Tibial nerve (tissue), 4 donors: Measurements from ENCODE around the gene DGKE.

Experiments used
- CTCF ChIP-seq, 5 experiments: fragments of 200-600 bp in 3 of 5; fragments of 450-650 bp in 2 of 5; sonication (generic) in 3 of 5; IDR thresholded peaks; one replicate each; pipeline ENCODE4 v1.5.1; 2016 to 2019; ENCODE audit warnings: antibody characterized with exemption in 5 of 5, mild to moderate bottlenecking in 3 of 5, moderate library complexity in 2 of 5
- EP300 ChIP-seq, 2 donors: sonication (generic); formaldehyde crosslinking; IDR thresholded peaks; one replicate each; pipeline ENCODE4 v1.6.1; 2017; ENCODE audit warnings: antibody characterized with exemption in 2 of 2, mild to moderate bottlenecking in 1 of 2
- POLR2A ChIP-seq, 2 donors: fragments of 450-650 bp; IDR thresholded peaks; one replicate each; pipeline ENCODE4 v1.6.1; 2017; ENCODE audit warnings: antibody characterized with exemption in 2 of 2, mild to moderate bottlenecking in 2 of 2, moderate library complexity in 2 of 2

GRCh38 chr17:56893503-56893902 lies 59.6 kb downstream of the DGKE start:
- TF ChIP-seq CTCF (IDR thresholded peaks at IDR 0.05) (no peak), POLR2A (IDR thresholded peaks at IDR 0.05) (no peak), EP300 (IDR thresholded peaks at IDR 0.05) (no peak)
